ENCODE measurements around the gene TSPAN14.
"Not testable (repeated sequence)": the region's sequence is repeated elsewhere in the genome, so short reads cannot be mapped to it uniquely, and the experiment has no call there.

Gene TSPAN14

DNA sequence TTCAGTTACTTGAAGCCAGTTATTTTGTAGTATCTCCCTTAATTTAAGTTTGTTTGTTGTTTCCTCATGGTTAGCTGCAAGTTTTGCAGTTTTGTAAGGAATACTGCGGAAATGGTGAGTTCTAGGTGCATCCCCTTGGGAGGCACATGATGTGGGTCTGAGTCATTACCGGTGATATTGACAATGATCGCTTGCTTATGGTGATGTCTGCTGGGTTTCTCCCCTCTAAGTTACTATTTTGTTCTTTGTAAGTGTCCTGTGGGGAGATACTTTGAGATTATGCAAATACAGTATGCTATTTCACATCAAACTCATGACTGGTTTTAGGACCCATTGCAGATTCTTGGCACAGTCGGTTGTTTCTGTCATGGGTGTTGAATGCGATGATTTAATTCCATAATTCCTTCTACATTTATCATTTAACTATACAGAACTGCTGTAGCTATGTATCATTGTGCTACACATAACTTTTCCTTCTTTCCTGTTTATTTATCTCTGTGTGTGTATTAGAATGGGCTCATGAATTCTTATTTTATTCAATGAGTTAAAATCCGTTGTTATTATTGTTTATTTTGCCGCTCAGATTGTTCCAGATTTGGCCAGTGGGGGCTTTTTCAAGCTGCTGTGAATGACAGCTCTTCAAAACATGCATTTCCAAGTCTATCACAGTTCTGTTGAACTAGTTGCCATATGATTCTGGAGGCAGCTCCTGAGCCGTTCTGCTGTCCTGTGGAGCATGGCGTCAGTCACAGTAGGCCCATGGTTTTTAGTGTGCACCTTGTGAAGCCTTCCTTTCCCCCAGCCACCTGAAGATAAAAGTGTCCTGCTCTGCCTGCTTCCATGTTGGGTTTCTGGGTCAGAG, 18.4 kb downstream of the TSPAN14 start:
- DNase-seq: no peak

DNA sequence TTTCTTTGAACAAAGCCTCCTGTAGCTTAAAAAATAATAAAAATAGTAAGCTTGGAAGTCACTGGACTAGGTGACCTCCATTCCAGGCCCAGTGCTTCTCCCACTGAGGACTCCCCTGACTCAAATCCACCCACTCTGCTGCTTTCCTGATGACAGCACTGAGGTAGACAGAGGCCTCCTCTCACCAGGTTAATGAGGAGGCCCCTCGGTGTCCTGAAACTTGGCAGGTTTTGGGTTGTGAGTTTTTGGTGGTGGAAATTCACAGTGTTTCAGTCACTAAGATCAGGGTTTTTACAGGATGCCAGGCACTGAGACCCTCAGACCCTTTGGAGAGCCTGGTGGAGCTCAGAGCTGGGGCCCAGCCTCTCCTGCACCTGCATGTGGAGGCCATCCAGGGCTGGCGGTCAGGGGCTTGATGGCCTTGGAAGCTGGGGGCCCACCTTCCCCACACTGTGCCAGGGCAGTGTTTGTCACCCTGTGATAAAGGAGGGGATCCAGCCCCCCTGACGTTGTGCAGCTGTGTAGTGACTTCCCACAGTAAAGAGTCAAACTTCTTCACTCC, 19.1 kb downstream of the TSPAN14 start:
- DNase-seq: no peak

DNA sequence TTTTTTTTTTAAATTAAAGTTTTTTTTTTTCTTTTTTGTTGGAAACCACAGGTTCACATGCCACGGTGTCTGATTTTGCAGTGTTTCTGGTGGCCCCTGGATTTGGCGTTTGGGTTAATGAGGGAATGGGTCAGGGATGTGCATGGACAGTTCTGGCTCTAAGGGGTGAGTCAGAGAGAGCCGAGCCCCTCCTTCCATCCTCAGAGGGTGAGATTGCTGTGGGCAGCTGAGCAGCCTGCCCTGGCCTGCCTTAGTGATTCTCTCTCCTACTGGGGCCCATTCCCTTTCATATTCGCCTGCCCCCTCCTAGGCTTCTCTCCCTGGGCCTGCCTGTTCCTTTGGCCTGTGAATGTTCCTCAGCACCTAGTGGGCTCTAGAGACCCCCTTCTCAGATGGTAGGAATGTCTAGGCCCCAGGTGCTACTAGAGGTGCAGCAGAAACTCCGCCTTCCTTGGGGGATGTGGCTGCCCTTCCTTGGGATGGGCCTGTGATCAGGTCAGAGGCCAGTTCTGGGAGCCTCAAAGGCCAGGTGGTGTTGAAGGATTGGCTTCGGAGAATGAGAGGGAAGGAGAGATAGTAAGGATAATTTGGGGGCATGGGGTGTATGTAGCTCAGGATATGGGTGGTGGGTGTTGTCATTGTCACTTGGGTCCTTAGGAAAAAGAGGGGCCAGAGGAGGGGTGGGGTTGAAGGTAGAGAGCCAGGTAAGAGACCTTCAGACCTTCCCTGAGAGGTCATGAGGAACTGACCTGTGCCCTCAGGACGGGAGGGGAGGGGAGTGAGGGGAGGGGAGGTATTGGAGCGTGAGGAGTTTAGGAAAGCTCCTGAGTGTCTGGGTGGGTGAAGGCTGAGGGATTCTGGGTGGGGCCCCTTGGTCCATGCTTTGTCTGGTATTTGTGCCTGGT, 19.8 kb downstream of the TSPAN14 start:
- DNase-seq: no peak

DNA sequence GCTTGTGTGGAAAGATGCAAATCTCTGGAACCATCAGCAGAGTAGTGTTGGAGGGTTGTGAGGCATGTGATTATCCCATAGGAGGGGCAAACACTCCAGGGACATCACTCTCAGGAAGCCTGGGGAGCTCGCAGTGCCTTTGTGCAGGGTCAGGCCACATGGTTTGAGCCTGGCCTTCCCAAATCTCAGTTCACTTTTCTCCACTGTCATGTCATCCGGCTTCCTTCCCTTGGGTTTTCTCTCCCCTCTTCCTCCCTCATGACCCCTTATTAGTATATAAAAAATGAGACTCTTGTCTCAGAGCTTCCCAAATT, 20.4 kb downstream of the TSPAN14 start:
- no peak for DNase-seq

DNA sequence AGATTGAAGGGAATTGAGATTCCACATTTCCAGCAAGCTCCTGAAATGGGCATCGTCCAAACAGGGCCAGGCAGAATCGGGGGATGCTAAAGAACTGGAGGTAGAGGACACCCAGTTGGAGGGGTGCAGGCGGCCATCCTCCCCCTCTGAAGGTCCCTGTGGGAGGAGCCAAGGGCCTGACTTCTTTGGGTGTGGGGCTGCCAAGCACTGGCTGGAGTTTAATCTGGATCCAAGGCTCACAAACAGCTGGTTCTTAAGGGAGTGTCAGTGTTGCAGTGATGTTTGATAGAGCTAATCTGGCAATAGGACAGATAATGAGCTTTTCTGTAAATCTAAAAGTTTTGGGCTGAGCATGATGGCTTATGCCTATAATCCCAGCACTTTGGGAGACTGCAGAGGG, 20.8 kb downstream of the TSPAN14 start:
- DNase-seq: no peak

DNA sequence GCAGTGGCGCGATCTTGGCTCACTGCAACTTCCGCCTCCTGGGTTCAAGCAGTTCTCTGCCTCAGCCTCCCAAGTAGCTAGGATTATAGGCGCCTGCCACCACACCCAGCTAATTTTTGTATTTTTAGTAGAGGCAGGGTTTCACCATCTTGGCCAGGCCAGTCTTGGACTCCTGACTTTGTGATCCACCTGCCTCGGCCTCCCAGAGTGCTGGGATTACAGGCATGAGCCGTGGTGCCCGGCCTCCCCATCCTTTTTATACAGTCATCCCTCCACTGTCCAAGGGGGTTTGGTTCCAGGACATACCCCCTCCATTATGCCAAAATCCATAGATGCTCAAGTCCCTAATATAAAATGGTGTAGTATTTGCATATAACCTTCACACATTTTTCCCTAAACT, 21.5 kb downstream of the TSPAN14 start:
- DNase-seq: not testable (repeated sequence)

DNA sequence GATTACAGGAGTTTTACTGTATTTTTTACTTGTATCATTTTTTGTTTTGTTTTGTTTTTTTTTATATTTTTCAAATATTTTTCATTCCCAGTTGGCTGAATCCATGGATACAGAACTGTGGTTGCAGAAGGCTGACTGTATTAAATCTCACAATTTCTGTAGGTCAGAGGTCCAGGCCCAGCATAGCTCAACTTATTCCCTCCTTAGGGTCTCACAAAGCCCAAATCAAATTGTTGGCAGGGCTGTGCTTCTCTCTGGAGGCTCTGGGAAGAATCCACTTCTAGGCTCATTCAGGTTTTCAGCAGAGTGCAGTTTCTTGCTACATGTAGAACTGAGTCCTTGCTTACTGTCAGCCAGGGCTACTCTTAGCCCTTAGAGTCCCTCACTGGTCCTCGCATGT, 22.6 kb downstream of the TSPAN14 start:
- no peak for DNase-seq

DNA sequence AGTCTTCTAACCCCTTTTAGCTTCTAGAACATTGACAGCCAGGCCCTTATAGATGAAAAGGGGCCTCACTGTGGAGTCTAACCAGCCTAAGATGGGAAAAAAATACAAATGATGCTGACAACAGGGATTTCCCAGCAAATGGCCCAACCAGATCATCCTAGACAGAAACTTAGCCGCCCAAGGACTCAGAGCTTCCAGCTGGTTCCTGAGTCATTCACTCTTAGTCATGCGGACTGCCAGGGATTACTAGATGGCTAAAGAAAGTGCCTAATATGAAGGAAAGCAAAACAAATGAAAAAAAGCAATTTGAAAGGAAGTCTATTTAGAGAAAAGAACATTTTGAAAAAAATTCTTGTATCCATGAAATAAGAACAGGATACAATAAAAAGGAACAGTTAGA, 23.7 kb downstream of the TSPAN14 start:
- DNase-seq: no peak

DNA sequence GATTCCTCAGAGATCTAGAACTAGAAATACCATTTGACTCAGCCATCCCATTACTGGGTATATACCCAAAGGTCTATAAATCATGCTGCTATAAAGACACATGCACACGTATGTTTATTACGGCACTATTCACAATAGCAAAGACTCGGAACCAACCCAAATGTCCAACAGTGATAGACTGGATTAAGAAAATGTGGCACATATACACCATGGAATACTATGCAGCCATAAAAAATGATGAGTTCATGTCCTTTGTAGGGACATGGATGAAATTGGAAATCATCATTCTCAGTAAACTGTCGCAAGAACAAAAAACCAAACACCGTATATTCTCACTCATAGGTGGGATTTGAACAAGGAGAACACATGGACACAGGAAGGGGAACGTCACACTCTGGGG, 26.3 kb downstream of the TSPAN14 start:
- not testable (repeated sequence) for DNase-seq

DNA sequence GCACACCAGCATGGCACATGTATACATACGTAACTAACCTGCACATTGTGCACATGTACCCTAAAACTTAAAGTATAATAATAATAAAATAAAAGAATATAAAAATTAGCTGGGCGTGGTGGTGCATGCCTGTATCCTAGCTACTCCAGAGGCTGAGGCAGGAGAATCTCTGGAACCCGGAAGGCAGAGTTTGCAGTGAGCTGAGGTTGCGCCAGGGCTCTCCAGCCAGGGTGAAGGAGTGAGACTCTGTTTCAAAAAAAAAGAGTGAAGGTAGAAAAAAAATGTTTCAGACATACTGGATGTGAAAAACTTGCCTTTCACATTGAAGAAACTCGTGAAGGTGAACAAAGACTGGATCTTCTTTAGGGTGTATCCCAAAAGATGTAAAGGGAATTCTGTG, 26.7 kb downstream of the TSPAN14 start:
- DNase-seq: no peak

DNA sequence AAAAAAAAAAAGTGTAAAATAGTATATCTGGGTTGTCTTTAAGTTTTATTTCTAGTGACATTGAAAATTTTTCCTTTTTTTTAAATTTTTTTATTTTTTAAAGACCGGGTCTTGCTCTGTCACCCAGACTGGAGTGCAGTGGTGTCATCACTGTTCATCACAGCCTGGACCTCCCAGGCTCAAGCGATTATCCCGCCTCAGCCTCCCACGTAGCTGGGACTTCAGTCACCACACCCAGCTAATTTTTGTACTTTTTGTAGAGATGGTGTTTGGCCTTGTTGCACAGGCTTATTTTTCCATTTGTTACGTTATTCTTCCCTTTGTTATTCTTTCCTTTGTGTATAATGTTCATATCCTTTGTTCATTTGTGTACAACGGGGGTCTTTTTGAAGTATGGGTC, 30.1 kb downstream of the TSPAN14 start:
- DNase-seq: no peak

DNA sequence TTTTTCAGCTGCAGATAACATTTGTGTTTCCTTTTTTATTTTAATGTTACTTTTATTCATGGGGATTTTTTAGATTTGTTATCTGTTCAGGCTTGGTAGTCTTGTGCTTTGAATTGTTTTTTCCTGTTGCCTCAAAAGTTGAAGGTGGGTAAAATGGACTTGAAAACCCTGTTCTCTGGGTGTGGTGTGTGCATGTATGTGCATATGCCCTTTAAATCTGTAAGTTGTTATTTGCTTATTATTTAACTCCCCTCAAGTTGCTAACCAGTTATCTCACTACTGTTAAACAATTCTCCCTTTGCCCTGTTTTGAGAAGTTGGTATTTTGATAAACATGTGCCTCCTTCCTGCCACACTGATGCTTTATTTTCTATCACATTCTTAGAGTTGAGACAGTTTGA, 30.6 kb downstream of the TSPAN14 start:
- no peak for DNase-seq

DNA sequence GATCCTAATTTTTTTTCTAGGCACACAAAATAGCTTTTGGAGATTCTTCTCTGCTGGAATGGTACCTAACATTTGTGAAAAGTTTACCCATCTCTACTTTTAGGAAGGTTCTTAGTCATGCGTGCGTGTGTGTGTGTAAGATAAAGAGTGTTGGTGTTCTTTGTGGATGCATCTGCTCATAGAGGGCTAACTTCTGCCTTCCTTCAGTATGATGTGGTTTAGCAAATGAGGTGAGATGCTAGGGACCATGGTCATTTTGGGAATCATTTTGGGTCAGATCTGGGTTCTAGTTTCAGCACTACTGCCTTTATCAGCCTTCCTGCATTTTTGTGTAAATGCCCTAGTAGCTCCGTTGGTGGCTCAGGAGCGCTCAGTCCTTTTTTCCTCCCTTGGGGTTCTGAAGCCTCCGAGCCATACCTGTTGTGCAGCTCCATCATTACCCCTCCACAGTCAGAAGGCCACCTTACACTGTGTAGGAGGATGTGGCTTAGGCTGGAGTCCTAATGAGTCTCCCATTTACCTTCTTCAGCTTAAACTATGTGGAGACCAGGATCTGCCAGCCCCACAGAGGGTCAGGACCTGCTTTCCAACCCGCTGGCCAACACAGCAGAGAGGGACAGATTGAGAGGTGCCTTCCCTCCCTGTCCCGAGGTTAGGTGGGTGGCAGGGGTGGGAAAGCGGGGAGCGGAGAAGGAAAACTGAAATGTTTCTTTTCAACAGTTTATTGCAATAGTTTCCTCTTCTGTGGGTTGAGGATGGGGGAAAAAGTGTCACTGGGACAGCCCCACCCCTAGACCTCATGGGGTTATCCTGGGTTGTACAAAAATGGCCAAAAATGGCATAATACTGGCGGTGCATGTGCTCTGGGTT, 31.2 kb downstream of the TSPAN14 start:
- DNase-seq: no peak

DNA sequence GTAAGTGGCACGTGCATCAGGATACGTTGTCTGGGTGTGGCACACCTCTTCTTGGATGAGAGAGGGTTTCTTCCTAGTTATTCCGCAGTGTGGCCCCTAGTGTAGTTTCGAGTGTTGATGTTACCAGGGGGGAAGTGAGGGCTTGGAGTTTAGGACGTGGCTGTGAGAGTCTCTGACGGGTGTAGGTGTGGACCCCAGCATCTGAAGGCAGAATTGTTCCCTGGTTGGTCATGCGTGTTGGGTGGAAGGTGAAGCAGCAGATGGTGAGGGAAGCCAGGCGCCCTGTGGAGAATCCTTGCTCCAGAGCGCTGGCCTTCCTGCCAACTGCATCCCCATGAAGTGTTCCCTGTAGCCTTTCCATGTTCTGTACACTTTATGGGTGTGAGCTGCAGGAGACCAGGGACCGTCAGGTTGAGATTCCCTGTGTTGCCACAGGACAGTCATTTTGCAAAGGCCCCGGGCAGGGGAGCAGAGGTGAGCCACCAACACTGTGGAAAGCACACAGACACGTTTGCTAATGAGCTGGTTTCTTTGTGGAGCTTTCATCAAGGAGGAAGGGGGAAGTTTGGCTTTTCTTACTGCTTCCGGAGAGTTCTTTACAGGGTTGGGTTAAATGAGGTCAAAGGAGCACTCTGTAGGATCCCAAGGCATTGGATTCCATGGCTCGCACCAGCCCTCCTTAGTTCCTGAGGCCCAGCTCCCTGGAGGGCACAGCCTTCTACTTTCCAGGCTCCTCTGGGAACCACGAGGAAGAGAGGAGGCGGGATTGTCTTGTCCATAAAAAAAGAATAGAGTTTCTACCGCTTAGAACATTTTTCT, 32.0 kb downstream of the TSPAN14 start:
- DNase-seq: no peak

DNA sequence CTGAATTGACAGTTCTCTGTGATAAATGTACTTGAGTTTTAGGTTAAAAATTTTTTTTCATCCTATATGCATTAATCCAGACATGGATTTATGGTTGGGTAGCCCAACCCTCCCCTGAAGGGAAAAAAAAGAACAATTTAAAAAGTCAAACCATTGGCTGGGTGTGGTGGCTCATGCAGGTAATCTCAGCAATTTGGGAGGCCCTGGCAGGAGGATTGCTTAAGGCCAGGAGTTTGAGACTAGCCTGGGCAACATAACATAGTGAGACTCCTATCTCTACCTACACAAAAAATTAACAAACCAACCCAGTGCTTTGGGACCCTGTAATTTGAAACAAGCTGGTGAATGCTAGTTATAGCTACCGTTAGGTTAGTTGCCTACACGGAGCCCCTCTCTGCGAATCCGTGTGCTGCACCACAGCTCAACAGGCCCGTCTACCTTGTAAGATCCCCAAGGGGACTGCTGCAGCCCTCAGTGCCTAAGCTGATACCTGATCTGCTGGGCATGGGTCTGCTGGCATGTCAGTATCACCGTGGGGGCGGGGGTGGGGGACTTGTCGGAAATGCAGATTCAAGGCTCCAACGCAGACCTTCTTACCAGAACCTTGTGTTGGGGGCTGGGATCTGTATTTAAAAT, 32.8 kb downstream of the TSPAN14 start:
- DNase-seq: no peak

DNA sequence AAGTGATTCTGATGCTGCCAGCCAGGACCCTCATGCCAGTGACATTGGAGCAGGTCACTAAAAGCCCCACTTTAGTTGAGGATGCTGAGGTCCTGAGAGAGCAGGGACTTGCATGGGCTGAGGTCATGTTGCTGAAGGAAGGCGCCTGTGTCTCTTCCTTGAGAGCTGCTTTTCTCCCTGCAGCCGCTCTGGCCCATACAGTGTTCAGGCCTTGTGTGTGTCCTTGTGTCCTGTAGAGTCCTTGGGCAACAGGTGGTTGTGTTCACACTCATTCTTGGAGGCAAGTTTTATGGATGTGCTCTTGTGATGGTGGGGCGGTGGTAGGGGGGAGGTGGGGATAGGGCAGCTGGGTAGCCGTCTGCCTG, 33.3 kb downstream of the TSPAN14 start:
- no peak for DNase-seq

DNA sequence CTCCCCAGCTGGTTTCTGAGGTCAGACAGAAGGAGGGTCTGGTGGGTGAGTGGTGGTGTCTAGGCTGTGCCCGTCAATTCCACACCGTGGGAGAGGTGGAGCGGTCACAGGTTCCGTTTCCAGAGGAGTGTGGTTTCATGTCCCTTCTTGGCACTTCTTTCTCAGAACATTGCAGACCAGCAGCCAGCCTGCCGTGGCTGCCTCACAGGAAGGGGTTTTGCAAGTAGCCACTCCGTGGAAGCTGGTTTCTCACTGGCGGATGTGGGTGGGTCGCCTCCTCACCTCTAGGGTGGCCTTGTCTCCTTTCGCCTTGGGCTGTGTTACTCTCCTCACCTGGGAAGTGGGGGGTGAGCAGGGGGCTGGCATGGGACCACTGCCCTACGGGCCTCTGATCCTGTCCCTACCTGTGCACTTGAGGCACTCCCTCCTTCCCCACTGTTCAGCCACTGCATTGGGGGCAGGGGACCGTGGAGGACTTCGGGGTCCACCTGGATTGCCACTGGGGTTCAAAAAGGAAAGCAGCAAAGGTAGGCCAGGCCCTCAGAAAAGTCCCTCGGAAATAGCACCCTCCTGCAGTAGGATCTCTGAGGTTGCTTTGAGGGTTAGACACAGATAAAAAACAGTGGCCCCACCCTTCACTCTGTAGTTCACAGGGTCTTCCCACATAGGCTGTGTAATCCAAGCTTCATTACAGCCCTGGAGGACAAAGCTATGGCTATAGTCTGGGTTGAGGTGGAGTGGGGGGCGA, 33.9 kb downstream of the TSPAN14 start:
- no peak for DNase-seq

DNA sequence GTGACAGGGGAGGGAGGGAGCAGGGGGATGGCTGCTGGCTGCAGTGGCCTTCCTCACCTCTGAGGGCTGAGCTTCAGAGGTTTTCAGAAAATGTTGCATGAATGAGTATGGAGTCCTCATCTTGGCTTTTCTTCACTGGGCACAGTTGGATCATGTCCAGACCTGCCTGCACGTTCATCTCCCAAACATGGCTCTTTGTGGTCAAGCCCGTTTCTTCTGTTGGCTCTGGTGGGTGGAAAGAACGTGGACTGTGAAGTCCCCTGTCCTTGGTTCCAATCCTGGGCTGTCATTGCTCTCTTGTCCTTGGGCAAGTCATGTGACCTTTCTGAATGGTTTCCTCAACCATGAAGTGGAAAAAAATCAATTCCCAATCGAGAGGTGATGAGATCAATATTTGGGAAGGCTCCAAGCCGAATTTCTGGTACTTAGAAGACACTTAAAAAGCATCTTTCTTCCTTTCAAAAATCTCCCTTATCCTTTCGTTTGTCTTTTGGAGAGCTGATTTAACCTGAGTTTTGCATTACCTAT, 34.5 kb downstream of the TSPAN14 start:
- DNase-seq: no peak

DNA sequence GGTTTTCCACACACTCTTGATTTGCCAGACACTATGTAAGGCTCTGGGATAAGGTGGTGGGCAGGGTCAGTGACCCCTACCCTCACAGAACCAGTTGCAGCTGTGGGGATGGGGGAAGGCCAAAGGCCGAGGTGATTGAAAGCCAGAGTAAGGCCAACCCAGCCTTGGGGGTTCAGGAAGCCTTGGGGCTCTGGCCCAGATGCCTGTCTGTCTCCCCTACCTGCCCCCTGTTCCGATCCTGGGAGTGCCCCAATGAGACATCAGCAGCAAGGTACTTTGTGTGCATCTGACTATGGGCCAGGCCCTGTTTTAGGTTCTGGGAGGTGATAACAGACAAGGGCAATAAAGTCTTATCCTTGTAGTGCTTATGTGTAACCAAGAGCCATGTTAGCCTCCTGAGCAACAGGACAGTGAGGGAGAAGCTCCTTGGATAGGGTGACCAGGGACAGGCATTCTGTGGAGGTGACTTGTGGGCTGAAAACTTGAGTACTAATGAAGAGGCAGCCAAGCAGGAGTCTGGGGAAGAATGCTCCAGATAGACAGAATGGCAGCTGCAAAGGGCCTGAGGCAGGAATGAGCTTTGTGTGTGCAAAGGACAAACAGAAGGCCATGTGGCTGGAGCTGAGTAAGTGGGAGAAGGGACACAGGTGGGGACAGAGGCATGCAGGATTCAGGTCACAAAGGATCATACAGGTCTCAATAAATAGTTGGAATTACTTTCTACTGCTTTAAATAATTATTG, 35.4 kb downstream of the TSPAN14 start:
- no peak for DNase-seq
